GM08714 (cell line): Measurements from ENCODE around the gene SIL1.
"Not testable (repeated sequence)": the region's sequence is repeated elsewhere in the genome, so short reads cannot be mapped to it uniquely, and the experiment has no call there.

Experiments used
- H3K4me3 ChIP-seq: fragments of 200-500 bp; sonication (Bioruptor generic); 2 replicates; pipeline ENCODE4 v1.5.1; 2014; ENCODE audit warnings: mild to moderate bottlenecking, low read length, inconsistent platforms
- ZNF274 ChIP-seq: IDR thresholded peaks from 2 replicates; pipeline ENCODE4 v1.6.1; 2012; ENCODE audit warnings: mild to moderate bottlenecking, low read depth, low read length

SIL1 gene

GRCh38 chr5:139019211-139019610 lies 179.0 kb downstream of the SIL1 start:
- no peak for TF ChIP-seq ZNF274
- H3K4me3 ChIP-seq = no peak overlapping the region

GRCh38 chr5:139017624-139018023 lies 180.5 kb downstream of the SIL1 start:
- no peak for TF ChIP-seq ZNF274
- no peak overlapping the region for H3K4me3 ChIP-seq

GRCh38 chr5:139016186-139016585 lies 182.0 kb downstream of the SIL1 start:
- no peak for TF ChIP-seq ZNF274
- H3K4me3 ChIP-seq = no peak overlapping the region

GRCh38 chr5:139014726-139015125 lies 183.4 kb downstream of the SIL1 start:
- H3K4me3 ChIP-seq = no peak overlapping the region
- no peak for TF ChIP-seq ZNF274

GRCh38 chr5:139012176-139012575 lies 186.0 kb downstream of the SIL1 start:
- TF ChIP-seq ZNF274 = no peak
- H3K4me3 ChIP-seq = no peak overlapping the region

- H3K4me3 ChIP-seq = not testable (repeated sequence)
Observed at GRCh38 chr5:139011156-139011555, 187.0 kb downstream of the SIL1 start.

GRCh38 chr5:139004374-139005307 lies 193.5 kb downstream of the SIL1 start:
- TF ChIP-seq ZNF274 = no peak
- no peak overlapping the region for H3K4me3 ChIP-seq

GRCh38 chr5:138999674-139000073 lies 198.5 kb downstream of the SIL1 start:
- TF ChIP-seq ZNF274 = no peak
- H3K4me3 ChIP-seq = no peak overlapping the region

- no peak overlapping the region for H3K4me3 ChIP-seq
- TF ChIP-seq ZNF274 = no peak
Observed at GRCh38 chr5:138998521-138998920, 199.6 kb downstream of the SIL1 start.

- TF ChIP-seq ZNF274 = no peak
- no peak overlapping the region for H3K4me3 ChIP-seq
Observed at GRCh38 chr5:138996120-138996519, 202.0 kb downstream of the SIL1 start.

GRCh38 chr5:138990986-138991590 lies 207.1 kb downstream of the SIL1 start:
- H3K4me3 ChIP-seq = no peak overlapping the region
- TF ChIP-seq ZNF274 = no peak

- TF ChIP-seq ZNF274 = no peak
- no peak overlapping the region for H3K4me3 ChIP-seq
Observed at GRCh38 chr5:138989720-138990119, 208.4 kb downstream of the SIL1 start.

- H3K4me3 ChIP-seq = no peak overlapping the region
- TF ChIP-seq ZNF274 = no peak
Observed at GRCh38 chr5:138986186-138986800, 211.9 kb downstream of the SIL1 start.

GRCh38 chr5:138985683-138986082 lies 212.5 kb downstream of the SIL1 start:
- TF ChIP-seq ZNF274 = no peak
- H3K4me3 ChIP-seq = no peak overlapping the region

GRCh38 chr5:138985256-138985655 lies 212.9 kb downstream of the SIL1 start:
- no peak overlapping the region for H3K4me3 ChIP-seq
- TF ChIP-seq ZNF274 = no peak
